Stimulated activated CD4-positive, alpha-beta T cell treated with anti-CD3 and anti-CD28 coated beads, Interleukin-4, amount 100 ng/mL, for 48 hours (primary cell): Measurements from ENCODE around the gene SPOCK1.

Experiments
- DNase-seq, 2 donors: peaks; one replicate each; pipeline ENCODE4 v3.0.0-alpha.2; 2020; ENCODE audit warnings: low read depth in 2 of 2

Gene SPOCK1

GRCh38 chr5:137152616-137153015 is 346.5 kb downstream of the SPOCK1 start:
- DNase-seq = no peak

- no peak for DNase-seq
These were observed 350.5 kb downstream of the SPOCK1 start for GRCh38 chr5:137148655-137149054.

- no peak for DNase-seq
These were observed 351.0 kb downstream of the SPOCK1 start for GRCh38 chr5:137148159-137148558.

- no peak for DNase-seq
These were observed 351.8 kb downstream of the SPOCK1 start for GRCh38 chr5:137147346-137147745.

- DNase-seq = no peak
These were observed 352.7 kb downstream of the SPOCK1 start for GRCh38 chr5:137146402-137146890.

- DNase-seq = no peak
These were observed 353.4 kb downstream of the SPOCK1 start for GRCh38 chr5:137145721-137146120.

- no peak for DNase-seq
These were observed 354.5 kb downstream of the SPOCK1 start for GRCh38 chr5:137144656-137145055.

GRCh38 chr5:137142764-137143605 is 356.1 kb downstream of the SPOCK1 start:
- DNase-seq = no peak

- DNase-seq = no peak
These were observed 356.8 kb downstream of the SPOCK1 start for GRCh38 chr5:137142346-137142745.

- DNase-seq = no peak
These were observed 357.3 kb downstream of the SPOCK1 start for GRCh38 chr5:137141779-137142178.

GRCh38 chr5:137136991-137137632 is 362.0 kb downstream of the SPOCK1 start:
- DNase-seq = no peak

- no peak for DNase-seq
These were observed 364.1 kb downstream of the SPOCK1 start for GRCh38 chr5:137134920-137135532.

GRCh38 chr5:137129886-137130680 is 369.0 kb downstream of the SPOCK1 start:
- DNase-seq = no peak

- no peak for DNase-seq
These were observed 371.1 kb downstream of the SPOCK1 start for GRCh38 chr5:137128012-137128411.

- no peak for DNase-seq
These were observed 372.3 kb downstream of the SPOCK1 start for GRCh38 chr5:137126829-137127228.

- no peak for DNase-seq
These were observed 376.6 kb downstream of the SPOCK1 start for GRCh38 chr5:137122558-137122957.

- DNase-seq = no peak
These were observed 377.1 kb downstream of the SPOCK1 start for GRCh38 chr5:137122075-137122474.

GRCh38 chr5:137119321-137119720 is 379.8 kb downstream of the SPOCK1 start:
- DNase-seq = no peak

- DNase-seq = no peak
These were observed 380.5 kb downstream of the SPOCK1 start for GRCh38 chr5:137118629-137119028.

GRCh38 chr5:137115152-137115551 is 384.0 kb downstream of the SPOCK1 start:
- DNase-seq = no peak

GRCh38 chr5:137114529-137114928 is 384.6 kb downstream of the SPOCK1 start:
- DNase-seq = no peak

- no peak for DNase-seq
These were observed 385.2 kb downstream of the SPOCK1 start for GRCh38 chr5:137113939-137114338.
